Endothelial cell of umbilical vein (primary cell): ENCODE results near the gene AJAP1.

ENCODE experiments used
- CTCF ChIP-seq, 2 donors: IDR thresholded peaks; 1 replicate in 1 of 2; 2 replicates in 1 of 2; pipeline ENCODE4 v1.5.1; 2011; ENCODE audit warnings: low read length in 2 of 2, mild to moderate bottlenecking in 2 of 2, moderate library complexity in 2 of 2, control low read depth in 1 of 2, inconsistent platforms in 1 of 2, low read depth in 1 of 2; ENCODE audit not compliant: insufficient read depth in 1 of 2; ENCODE audit errors: extremely low read depth in 1 of 2
- EZH2 ChIP-seq: IDR thresholded peaks from 2 replicates; pipeline ENCODE4 v1.6.1; 2012; ENCODE audit warnings: borderline replicate concordance, low read depth, mild to moderate bottlenecking, moderate library complexity, low read length, inconsistent platforms; ENCODE audit not compliant: severe bottlenecking
- JUN ChIP-seq: IDR thresholded peaks from 2 replicates; pipeline ENCODE4 v1.6.1; 2011; ENCODE audit warnings: borderline replicate concordance, low read depth; ENCODE audit not compliant: insufficient read length, insufficient read depth
- MAX ChIP-seq: IDR thresholded peaks from 2 replicates; pipeline ENCODE4 v1.6.1; 2011; ENCODE audit not compliant: insufficient read depth, insufficient read length
- POLR2A ChIP-seq: IDR thresholded peaks from 2 replicates; pipeline ENCODE4 v1.6.1; 2012; ENCODE audit warnings: low read depth, mild to moderate bottlenecking, control low read depth, low read length
- POLR2AphosphoS5 ChIP-seq: IDR thresholded peaks from 2 replicates; pipeline ENCODE4 v1.6.1; 2012; ENCODE audit warnings: low read depth, mild to moderate bottlenecking, control low read depth, low read length, moderate library complexity; ENCODE audit not compliant: insufficient read depth

GRCh38 chr1:4838231-4838630 is 183.8 kb downstream of the AJAP1 start:
- TF ChIP-seq POLR2AphosphoS5 (no peak), MAX (no peak), CTCF (IDR thresholded peaks at IDR 0.05; ENCODE audit: extremely low read depth in 1 of 2, insufficient read depth in 1 of 2, low read depth in 1 of 2, low read length in 2 of 2) (no peak), EZH2 (no peak), POLR2A (no peak), JUN (no peak)
